ENCODE data around the gene HNRNPM.

- no peak for TF ChIP-seq CTCF (IDR thresholded peaks at IDR 0.05)
- no peak for TF ChIP-seq POLR2A (IDR thresholded peaks at IDR 0.05)
- TF ChIP-seq EP300 (IDR thresholded peaks at IDR 0.05): no peak
These were observed 41.5 kb upstream of the HNRNPM start for GRCh38 chr19:8403098-8403819.

All from ovary (tissue), 3 donors.